CD4-positive, alpha-beta T cell treated with Interleukin-2 at 100 ng/mL for 4 hours (primary cell): ENCODE results near the gene SPARC.

Source experiments
- DNase-seq: peaks from one replicate; pipeline ENCODE4 v3.0.0-alpha.2; 2020; ENCODE audit warnings: low spot score

Gene SPARC

GRCh38 chr5:151679421-151680155 lies 7.1 kb downstream of the SPARC start:
- DNase-seq = no peak

GRCh38 chr5:151678713-151679112 lies 8.0 kb downstream of the SPARC start:
- DNase-seq = no peak

DNA sequence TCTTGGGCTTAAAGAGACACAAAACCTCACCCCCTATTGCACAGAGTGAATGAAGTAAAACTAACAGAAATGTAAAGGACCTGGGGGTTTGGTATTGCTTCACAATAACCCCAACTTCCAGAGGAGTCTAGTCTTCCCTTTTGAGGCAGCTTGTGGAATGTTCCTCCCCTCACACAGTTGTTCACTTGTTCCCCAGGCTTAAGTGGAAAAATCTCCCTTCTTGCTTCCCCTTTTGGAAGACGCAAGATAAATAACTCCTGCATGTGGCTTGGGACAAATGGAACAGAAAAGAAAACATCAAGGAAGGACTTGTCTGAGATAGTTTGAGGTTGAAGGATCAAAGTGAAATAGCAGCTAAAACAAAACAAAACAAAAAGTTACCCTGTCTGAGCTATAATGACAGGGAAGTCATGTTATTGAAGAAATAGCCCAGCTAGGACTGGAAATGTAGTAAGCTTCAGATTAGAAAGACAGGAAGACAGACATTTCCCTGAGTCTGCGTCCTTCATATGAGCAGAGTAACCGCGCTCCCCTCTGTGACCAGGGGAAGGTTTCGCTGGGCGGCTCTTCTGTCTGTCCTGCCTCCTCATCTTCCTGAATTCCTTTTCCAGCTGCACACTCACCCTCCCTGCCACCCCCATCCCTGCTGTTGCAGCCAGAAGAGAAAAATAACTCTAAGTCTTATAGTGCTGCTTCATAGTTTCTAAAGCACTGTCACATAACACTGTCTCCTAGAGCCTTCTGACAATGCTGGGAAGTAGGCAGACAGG lies 8.8 kb downstream of the SPARC start:
- DNase-seq = no peak

DNA sequence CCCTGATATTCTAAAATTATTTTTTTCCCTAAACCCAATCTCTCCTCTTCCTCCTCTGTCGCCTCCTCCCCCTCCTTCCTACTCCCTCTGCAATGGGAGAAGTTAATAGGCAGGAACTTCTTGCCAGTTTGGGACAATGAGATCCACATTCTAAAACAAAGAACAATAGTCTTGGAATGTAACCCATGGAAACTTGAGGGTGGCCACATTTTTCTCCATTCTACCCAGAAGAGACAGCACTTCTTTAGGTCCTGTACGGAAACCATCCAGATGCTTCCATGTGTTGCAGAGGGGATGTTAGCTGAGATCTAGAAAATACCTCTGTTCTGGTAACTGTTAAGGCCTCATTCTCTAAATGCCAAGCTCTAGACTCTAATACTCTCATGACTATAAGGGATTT lies 10.0 kb downstream of the SPARC start:
- DNase-seq = no peak

DNA sequence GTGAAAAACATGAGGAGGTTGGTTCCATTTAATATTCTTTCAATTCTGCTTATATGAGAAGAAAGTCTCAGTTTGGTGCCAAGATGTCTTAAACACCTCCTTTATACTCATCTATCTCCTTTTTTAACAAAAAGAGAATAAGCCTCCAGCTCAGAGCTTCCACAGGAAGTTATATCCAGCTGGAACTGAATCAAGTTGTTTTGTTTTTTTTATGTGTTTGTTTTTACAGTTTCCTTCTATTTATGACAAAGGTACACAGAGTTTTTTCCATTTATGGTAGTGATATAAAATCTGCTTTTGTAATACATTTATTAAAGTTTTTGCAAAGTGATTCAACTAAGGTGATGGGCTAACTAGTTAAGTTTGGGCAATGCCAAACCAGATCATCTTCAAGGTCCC lies 10.4 kb downstream of the SPARC start:
- no peak for DNase-seq

- DNase-seq = no peak
These were observed 11.0 kb downstream of the SPARC start for GRCh38 chr5:151675611-151676313.

DNA sequence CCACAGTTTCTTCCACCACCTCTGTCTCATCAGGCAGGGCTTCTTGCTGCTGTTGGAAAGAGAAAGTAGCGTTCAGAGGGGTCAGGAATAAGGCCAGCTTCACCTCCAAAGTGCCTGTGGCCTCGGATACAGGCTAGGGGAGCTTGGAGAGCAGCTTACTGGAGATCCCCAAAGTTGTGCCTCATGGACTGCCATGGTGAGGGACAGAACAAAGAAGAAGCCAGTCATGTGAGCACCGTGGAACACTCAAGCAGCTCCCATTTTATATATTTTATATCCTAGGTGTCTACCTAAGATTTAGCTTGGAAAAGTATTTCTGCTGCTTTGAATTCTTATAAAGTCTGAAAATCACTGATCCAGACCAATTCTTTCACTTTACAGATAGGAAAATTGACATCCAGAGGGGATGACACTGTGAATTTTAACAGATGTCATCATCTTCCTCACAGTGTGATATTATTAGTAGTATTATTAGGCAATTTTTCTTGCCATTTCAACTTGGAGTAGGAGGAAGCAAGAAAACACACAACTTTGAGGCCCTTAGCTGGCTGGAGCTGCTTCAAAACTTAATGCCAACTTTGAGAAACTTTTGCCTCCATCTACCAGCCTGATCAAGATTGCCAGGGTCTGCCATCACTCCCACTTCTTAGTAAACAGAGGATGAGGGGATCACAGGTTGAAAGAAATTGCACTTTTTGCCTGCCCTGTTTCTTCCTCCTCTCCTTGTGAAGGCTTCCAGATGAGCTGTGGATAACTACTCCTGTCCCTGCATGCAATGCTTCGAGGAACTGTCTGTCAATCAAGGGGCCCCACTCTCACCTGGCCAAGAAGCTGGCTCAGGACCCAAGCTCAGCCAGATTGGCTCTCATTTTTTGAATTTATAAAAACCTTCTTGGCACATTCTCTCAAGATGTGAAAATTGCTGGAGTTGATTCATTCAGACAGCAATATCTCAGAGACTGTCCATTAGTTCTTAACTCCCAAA lies 11.8 kb downstream of the SPARC start:
- DNase-seq = no peak

DNA sequence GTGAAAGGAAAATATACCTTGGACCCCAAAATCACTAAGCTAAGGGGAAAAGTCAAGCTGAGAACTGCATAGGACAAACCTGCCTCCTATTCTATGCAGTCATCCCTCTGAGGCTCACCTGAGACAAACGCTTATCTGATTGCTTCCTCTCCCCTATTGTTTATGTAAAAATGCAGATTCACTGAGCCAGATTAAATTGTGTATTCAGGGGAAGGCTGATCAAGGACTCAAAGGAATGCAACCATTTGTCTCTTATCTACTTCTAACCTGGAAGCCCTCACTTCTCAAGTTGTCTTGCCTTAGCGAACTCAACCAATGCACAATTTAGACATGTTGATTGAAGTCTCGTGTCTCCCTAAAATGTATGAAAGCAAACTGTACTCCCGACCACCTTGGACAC lies 13.3 kb downstream of the SPARC start:
- no peak for DNase-seq

DNA sequence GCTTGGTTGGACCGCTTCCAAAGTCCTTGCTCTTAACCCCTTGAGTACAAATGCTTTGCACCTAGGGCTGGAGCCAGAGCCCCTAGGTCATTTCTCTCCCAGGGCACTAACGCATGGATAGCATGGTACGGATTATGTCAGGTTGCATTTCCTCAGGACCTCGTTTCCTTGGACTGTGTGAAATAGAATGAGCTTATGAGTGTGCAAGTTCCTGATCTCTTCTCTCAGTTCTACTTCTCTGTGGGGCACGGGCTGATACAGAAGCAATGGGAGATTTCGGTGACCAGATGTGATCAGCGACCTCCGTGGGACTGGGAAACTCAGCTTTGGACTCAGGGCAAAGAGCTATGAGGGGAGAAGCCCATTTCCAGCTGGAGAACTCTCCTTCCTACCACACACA lies 14.2 kb downstream of the SPARC start:
- DNase-seq = no peak

- DNase-seq = no peak
These were observed 14.8 kb downstream of the SPARC start for GRCh38 chr5:151671950-151672349.

DNA sequence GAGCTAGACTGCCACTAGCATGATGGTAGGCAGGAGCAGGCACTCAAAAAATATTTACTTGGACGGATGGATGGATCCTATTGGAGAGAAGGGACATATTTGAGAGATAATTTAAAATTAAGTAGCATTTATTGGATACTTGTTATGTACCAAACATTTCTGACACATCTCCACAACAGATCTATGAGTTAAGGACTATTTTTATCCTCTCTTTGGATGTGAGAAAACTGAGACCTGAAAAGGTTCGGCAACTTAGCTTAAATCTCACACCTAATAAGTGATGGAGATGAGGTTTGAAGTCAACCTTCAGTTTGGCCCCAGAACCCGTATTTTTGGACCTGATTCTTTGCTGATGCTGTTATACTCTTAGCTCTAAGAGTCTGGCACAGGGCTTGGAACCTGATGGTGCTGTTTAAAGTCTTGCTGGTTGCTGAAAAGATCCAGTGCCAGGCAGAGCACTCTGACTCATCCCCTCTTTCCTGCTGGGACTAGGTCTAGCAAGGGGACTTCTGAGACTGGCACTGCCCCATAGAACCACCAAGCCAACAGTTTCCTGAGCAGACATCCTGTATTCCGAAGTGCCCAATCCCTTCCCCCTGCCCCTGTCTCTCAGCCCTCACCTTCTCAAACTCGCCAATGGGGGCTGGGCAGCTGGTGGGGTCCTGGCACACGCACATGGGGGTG lies 15.6 kb downstream of the SPARC start:
- DNase-seq = no peak

DNA sequence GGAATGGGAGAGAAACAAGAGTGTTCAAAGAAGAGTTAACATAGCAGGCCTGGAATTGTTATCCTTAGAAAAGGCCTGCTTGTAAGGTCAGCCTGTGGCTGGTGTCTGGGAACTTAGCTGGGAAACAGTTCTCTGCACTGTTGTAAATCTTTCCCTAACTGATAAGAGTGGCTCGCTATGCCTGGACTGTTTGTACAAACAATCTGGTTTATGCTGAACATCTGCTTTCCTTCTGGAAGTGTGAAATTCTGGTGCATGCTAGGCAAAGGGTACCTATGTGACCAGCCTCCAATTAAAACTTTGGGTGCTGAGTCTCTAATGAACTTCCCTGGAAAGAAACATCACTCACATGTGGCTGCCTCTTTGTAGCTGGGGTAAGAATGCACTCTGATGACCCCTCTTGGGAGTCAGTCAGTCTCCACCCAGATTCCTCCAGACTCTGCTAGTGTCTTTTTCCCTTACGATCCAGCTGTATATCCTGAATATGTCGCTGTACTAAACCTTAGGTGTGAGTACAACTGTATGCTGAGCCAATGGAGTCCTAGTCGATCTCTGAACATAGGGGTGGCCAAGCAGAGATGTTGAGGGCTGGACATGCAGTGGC lies 16.5 kb downstream of the SPARC start:
- no peak for DNase-seq

DNA sequence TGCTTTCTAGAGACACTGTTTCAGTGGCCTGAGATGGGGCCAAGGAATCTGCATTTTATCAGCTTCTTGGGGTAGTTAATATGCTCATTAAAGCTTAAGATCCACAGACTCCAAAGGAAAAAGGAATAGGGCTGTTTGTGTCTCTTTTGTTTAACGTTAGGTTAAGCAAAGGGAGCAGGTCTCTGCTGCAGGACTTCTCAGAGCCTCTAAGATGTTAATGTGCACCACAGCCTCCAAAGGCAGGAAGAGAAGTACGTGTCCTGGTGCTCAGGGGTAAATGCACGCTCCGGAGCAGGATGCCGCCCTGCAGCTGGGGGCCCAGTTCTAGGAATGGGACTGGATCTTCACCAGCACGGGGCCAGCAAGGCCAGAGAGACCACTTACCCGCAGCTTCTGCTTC lies 19.6 kb downstream of the SPARC start:
- DNase-seq = no peak

GRCh38 chr5:151665613-151666012 lies 21.1 kb downstream of the SPARC start:
- DNase-seq = no peak

GRCh38 chr5:151664694-151665585 lies 21.8 kb downstream of the SPARC start:
- no peak for DNase-seq

DNA sequence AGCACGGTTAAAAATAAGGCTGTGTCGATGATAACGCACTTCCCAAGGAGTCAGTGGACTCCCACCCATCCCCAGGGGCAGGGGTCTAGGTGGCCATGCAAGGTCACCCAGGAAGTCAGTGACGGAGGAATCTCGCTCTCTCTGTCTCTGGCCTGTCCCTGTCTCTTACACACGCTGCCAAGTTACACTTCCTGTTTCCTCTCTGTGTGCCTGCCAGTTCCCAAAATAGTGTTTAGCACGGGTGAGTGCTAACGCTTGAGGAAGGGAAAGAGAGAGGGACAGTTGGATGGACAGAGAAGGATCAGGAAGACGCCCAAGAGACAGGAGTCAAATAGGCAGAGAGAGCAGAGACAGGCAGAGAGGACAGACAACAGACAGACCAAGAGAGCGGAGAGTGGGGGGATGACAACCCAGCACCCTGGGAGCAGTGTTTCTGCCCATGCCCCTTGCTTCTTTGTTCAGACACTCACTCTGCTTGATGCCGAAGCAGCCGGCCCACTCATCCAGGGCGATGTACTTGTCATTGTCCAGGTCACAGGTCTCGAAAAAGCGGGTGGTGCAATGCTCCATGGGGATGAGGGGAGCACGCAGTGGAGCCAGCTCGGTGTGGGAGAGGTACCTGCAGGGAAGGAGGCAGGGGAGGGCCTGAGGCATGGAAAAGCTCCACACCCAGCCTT lies 23.0 kb downstream of the SPARC start:
- no peak for DNase-seq

GRCh38 chr5:151662805-151663204 lies 23.9 kb downstream of the SPARC start:
- no peak for DNase-seq

- DNase-seq = no peak
These were observed 24.6 kb downstream of the SPARC start for GRCh38 chr5:151661968-151662732.
